Measurements from ENCODE around the gene RNF26. TPM values are rescaled to one million over a fixed set of nuclear protein-coding genes. Genes with fewer than 3 reads are reported as not detected.

The RNF26 gene
- 6.6 TPM for total RNA-seq

DNA sequence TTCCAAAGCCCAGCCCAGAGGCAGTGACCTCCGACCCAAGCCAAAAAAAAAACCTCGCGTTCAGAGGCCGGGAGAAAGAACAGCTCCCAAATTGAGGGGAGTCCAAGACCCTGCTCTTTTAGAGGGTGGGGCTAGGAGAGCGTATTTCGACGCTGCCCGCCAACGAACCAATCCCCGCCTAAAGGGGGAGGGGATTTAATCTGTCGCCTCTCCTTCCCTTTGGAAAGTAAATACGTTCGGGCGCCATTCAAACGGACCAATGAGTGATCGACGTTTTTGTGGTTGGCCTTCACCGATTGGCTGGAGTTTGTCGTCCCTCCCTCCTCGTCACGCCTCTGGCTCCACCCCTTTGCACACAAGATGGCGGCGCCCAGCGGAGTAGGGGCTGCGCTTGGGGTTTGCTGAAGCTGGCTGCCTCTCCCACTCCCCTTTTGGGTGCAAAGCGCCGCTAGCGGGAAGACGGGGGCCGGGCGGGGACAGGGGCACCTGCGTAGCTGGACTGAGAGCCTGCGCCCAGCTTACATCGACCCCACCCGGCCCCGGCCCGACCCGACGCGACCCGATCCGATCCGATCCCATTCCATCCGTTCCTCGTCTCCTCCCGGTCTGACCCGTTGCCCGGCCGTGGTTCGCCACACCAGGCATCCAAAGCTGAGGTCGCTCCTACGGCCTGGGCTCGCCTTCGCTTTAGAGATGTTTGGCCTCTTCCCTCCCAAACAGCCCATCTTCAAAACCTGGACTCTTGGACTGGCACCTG, at the start of gene RNF26:
RNF26 (plus strand) TSS at position 354 of the 757 bp plus-strand sequence. CDS start 596 bp downstream, outside the sequence.
- DNase-seq: peak; percentile 99

- DNase-seq: no peak
Observed at GRCh38 chr11:119285431-119285830, 48.9 kb upstream of the RNF26 start.

DNA sequence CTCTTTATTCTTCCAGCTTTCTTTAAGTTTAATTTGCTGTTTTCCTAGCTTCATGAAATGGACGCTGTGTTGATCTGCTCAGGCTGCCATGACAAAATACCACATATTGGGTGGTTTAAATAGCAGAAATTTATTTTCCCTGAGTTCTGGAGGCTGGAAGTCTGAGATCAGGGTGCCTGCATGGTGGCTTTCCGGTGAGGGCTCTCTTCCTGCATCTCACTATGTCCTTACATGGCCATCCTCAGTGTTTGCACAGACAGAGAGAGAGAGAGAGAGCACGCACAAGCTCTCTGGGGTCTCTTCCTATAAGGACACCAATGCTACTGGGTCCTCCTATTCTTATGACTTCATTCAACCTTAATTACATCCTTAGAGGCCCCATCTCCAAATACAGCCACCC, 46.1 kb upstream of the RNF26 start:
- DNase-seq: no peak

DNA sequence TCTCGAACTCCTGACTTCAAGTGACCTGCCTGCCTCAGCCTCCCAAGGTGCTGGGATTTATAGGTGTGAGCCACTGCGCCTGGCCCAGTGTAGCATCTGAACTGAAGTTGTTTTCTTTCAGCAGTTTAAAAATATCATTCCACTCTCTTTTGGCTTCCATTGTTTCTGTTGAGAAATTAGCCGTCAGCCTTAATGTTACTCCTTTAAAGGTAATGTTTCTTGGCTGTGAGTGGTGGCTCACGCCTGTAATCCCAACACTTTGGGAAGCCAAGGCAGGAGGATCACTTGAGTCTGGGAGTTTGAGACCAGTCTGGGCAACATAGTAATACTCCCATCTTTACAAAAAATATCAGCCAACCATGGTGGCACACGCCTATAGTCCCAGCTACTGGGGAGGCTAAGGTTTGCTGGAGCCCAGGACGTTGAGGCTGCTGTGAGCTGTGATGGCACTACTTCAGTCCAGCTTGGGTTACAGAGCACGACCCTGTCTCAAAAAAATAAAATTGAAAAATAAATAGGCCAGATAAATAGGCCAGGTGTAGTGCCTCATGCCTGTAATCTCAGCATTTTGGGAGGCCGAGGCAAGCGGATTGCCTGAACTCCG, 43.3 kb upstream of the RNF26 start:
- DNase-seq: no peak

- no peak for DNase-seq
Observed at GRCh38 chr11:119293461-119293860, 40.9 kb upstream of the RNF26 start.

DNA sequence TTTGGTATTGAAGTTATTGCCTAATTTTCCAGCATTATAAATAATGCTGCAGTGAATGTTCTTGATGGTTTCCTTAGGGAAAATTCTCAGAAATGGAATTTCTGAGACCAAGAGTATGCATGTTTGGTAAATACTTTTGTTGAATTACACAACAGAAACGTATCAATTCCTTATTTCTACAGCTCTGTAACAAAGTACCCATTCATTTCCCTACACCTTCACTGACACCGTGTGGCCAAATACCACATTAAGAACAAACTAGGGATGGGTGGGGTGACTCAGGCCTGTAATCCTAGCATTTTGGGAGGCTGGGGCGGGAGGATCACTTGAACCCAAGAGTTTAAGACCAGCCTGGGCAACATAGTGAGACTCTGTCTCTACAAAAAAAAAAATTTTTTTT, 39.1 kb upstream of the RNF26 start:
- no peak for DNase-seq

DNA sequence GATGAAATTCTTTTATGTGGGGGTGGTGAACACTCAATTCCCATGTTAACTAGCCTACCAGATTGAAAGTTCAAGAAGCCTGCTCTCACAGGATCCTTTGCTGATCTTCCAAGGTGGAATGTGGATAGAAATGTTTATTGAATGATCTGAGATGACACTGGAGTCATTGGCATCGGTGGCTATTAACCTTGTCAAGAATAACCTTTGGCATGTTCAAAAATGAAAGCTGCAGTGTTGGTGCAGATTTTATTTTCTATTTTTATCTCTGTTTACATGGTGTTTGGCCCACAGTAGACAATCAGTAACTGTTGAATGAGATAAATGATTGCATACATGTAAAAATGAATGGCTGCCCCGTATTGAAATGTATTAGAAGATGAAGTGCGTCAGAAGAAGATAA, 36.4 kb upstream of the RNF26 start:
- DNase-seq: no peak

- DNase-seq: peak; percentile 96
Observed at GRCh38 chr11:119298726-119299125, 35.6 kb upstream of the RNF26 start.

GRCh38 chr11:119299416-119299815, 34.9 kb upstream of the RNF26 start:
- DNase-seq: no peak

GRCh38 chr11:119300198-119300964, 33.9 kb upstream of the RNF26 start:
- no peak for DNase-seq

GRCh38 chr11:119303227-119303718, 31.1 kb upstream of the RNF26 start:
- no peak for DNase-seq

GRCh38 chr11:119305556-119306372, 28.6 kb upstream of the RNF26 start:
- no peak for DNase-seq

DNA sequence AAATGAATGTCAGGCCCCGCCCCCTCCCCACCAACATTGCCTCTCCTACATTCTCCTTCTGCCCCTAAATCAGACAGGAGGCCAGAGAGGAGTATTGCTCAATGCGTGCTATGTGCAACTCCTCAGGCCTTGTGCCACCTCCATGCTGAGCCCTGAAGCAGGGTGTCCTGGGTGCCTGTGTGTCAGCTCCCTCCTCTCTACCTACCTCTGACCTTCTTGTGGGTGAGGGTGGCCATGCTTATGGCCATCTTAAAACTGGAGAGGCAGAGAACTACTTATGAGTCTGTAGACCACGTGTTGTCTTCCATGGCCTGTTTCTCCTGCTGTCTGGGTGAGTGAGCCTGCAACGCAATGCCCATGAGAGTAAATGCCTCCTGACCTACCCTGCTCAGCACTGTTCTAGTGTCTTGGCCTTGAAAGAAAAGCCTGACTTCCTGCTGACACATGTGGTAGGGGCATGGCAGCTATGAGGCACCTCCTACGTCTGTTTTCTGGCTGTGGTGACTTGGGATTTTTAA, 27.9 kb upstream of the RNF26 start:
- no peak for DNase-seq

- DNase-seq: no peak
Observed at GRCh38 chr11:119307219-119307618, 27.1 kb upstream of the RNF26 start.

DNA sequence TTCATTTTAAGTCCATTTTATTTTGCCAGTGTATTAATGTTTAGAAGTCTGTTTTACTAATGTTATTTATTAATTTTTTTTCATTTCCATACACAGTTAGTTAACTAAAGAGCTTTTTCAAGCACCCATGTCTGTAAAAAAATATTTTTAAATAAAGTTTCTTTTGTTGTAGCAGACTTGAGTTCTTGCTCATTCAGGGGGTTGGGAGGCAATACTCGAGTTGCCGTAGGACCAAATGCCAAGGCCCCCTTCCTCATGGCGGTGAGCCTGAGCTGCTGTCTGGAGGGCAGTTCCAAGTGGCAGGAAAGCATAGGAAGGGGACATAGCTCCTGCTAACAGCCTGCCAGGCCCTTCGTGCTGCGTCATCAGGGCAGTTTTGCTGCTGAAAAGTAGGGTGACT, 26.4 kb upstream of the RNF26 start:
- no peak for DNase-seq

DNA sequence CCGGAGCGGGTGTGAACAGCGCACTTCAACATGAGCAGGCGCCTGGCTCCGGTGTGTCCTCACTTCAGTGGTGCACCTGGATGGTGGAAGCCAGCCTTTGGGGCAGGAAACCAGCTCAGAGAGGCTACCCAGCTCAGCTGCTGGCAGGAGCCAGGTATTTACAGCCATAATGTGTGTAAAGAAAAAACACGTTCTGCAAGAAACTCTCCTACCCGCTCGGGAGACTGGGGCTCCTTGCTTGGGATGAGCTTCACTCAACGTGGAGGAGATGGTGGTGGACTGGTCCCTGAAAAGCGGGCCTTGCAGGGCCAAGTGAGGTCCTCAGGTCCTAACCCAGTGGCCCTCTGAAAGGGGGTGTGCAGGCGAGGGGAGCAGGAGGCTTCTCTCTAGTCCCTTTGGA, 24.9 kb upstream of the RNF26 start:
- no peak for DNase-seq

- no peak for DNase-seq
Observed at GRCh38 chr11:119309953-119310681, 24.2 kb upstream of the RNF26 start.

DNA sequence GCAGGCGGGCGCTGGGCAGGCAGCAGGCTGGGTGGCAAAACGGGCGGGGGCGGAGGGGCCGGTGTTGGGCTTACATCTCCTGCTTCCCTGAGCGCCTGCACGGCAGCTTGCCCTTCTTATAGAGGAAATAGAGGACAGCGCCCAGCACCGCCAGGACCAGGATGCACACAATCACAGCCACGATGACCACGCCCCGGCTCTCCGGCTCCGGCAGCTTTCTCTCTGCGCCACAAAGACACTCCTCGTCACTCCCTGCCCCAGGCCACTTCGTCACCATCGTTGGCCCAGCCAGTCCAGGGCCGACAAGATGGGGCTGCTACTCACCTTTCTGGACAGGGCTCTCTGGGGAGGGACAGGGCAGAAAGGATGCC, 23.7 kb upstream of the RNF26 start:
- DNase-seq: no peak

GRCh38 chr11:119314726-119315125, 19.6 kb upstream of the RNF26 start:
- no peak for DNase-seq

- peak; percentile 93 for DNase-seq
Observed at GRCh38 chr11:119315131-119316015, 19.0 kb upstream of the RNF26 start.

Measured in tongue (tissue), 2 donors.